Measurements from ENCODE around the gene STMP1. TPM values are rescaled to one million over a fixed set of nuclear protein-coding genes. Genes with fewer than 3 reads are reported as not detected.
A peak's percentile ranks its signal among the peaks of the same experiment; 100 is the strongest.

Gene STMP1
- total and polyA plus RNA-seq, 2 of the 13 experiments (the other 11 are each of a cell fraction or from before 2014, with no cell fraction given) = 7.2 to 16.2 TPM

GRCh38 chr7:135661311-135662122 lies 797 bp upstream of the STMP1 start (continued):
- no peak for TF ChIP-seq CEBPZ (IDR thresholded peaks at IDR 0.05; ENCODE audit: low read length)
- no peak for TF ChIP-seq PATZ1 (CRISPR knock-in tag; IDR thresholded peaks at IDR 0.05)
- no peak for TF ChIP-seq SNRNP70 (IDR thresholded peaks at IDR 0.05; ENCODE audit: low read depth, low read length)
- TF ChIP-seq NFATC3 (CRISPR knock-in tag; IDR thresholded peaks at IDR 0.05) = no peak
- no peak for TF ChIP-seq TOE1 (CRISPR knock-in tag; IDR thresholded peaks at IDR 0.05)
- no peak for TF ChIP-seq CBX5 (CRISPR knock-in tag; IDR thresholded peaks at IDR 0.05; ENCODE audit: borderline replicate concordance)
- no peak for TF ChIP-seq MIER2 (CRISPR knock-in tag; IDR thresholded peaks at IDR 0.05)
- no peak for TF ChIP-seq MYNN (CRISPR knock-in tag; IDR thresholded peaks at IDR 0.05; ENCODE audit: low read depth)
- TF ChIP-seq ZNF354B (CRISPR knock-in tag; IDR thresholded peaks at IDR 0.05) = no peak
- no peak for TF ChIP-seq ZNF646 (CRISPR knock-in tag; IDR thresholded peaks at IDR 0.05)
- no peak for TF ChIP-seq TRIM22 (IDR thresholded peaks at IDR 0.05)
- TF ChIP-seq ZNF3 (CRISPR knock-in tag; IDR thresholded peaks at IDR 0.05) = no peak
- no peak for TF ChIP-seq ZNF720 (CRISPR knock-in tag; IDR thresholded peaks at IDR 0.05)
- no peak for TF ChIP-seq ZNF724P (CRISPR knock-in tag; IDR thresholded peaks at IDR 0.05; ENCODE audit: borderline replicate concordance)
- TF ChIP-seq FOXA1 (IDR thresholded peaks at IDR 0.05) = no peak
- peak; percentile 67 for TF ChIP-seq FOXA1 (CRISPR knock-in tag; IDR thresholded peaks at IDR 0.05)
- no peak for TF ChIP-seq ZNF230 (CRISPR knock-in tag; IDR thresholded peaks at IDR 0.05)

Data from HepG2 (cell line).